Esophagus muscularis mucosa (tissue), 4 donors: ENCODE data around the gene VWC2L. TPM values are rescaled to one million over a fixed set of nuclear protein-coding genes. Genes with fewer than 3 reads are reported as not detected.

Source experiments
- DNase-seq: peaks from one replicate; pipeline ENCODE4 v3.0.0-alpha.2; 2017; ENCODE audit errors: extremely low spot score
- H3K27ac ChIP-seq, 4 donors: fragments of 200-600 bp; sonication (generic); replicated peaks in 1 of 4; 1 replicate in 3 of 4; 2 replicates in 1 of 4; pipeline ENCODE4 v1.5.1; 2016 to 2019; ENCODE audit warnings: mild to moderate bottlenecking in 1 of 4
- H3K27me3 ChIP-seq, 4 donors: fragments of 200-600 bp; sonication (generic); one replicate each; pipeline versions ENCODE4 v1.5.1 to v1.6.0; 2016 to 2019
- H3K36me3 ChIP-seq, 4 donors: fragments of 200-600 bp; sonication (generic); one replicate each; pipeline ENCODE4 v1.5.1; 2016 to 2019
- H3K4me1 ChIP-seq, 4 donors: fragments of 200-600 bp; sonication (generic); one replicate each; pipeline ENCODE4 v1.5.1; 2016 to 2019
- H3K4me3 ChIP-seq, 4 donors: fragments of 200-600 bp; sonication (generic); 1 replicate in 2 of 4; 2 replicates in 2 of 4; pipeline ENCODE4 v1.5.1; 2016 to 2019; ENCODE audit warnings: mild to moderate bottlenecking in 4 of 4, moderate library complexity in 1 of 4
- H3K9me3 ChIP-seq, 4 donors: fragments of 200-600 bp; sonication (generic); 1 replicate in 3 of 4; 2 replicates in 1 of 4; pipeline ENCODE4 v1.5.1; 2016 to 2019
- EP300 ChIP-seq: sonication (generic); formaldehyde crosslinking; IDR thresholded peaks from one replicate; pipeline ENCODE4 v1.6.1; 2017; ENCODE audit warnings: antibody characterized with exemption
- POLR2A ChIP-seq: fragments of 450-650 bp; IDR thresholded peaks from one replicate; pipeline ENCODE4 v1.6.1; 2017; ENCODE audit warnings: antibody characterized with exemption, moderate library complexity, mild to moderate bottlenecking, low read depth
- POLR2AphosphoS5 ChIP-seq, 2 donors: sonication (generic); formaldehyde crosslinking; IDR thresholded peaks; one replicate each; pipeline ENCODE4 v1.6.1; 2017; ENCODE audit warnings: antibody characterized with exemption in 2 of 2
- WGBS: methylation state at CpG from one replicate; pipeline ENCODE4 v1.1.5; 2018; 5-methylcytosine and 5-hydroxymethylcytosine counted together
- intact Hi-C: fragments of 100-400 bp; cut with DNase I; formaldehyde crosslinking; loops from one replicate; pipeline ENCODE4 v1.15.1; 2023
- total RNA-seq, 4 donors: library from RNA; depleted of rRNA; stranded (reverse); fragments of >200 nt; gene quantifications; one replicate each; pipeline versions ENCODE4 v1.1.0 to v1.2.1, GENCODE V29; 2016
- TF ChIP-seq, protein P1 (sequence below), 3 experiments: fragments of 200-600 bp in 2 of 3; fragments of 450-650 bp in 1 of 3; sonication (generic) in 2 of 3; IDR thresholded peaks; one replicate each; pipeline ENCODE4 v1.5.1; 2017 to 2019; ENCODE audit warnings: antibody characterized with exemption in 3 of 3, mild to moderate bottlenecking in 2 of 3, moderate library complexity in 1 of 3

VWC2L gene
- total RNA-seq, 4 donors from 2014 or later, result 0.11 TPM; not detected in 3

DNA sequence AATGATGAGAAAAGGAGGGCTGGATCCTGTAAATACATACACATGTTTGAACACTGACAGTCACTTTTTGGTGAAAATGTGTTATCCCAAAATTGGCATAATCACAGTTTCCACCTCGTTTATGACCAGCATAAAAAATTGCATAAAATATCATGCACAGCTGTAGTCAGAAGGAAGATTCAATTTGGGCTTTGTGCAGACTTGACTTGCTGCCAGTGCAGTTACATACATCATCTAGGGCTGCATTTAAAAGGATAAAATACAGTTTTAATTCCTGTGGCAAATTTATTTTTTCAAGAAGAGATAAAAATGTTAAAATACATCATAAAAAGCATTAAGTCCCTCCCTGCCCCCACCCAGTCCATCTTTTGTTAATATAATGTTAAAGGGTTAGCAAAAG is 103.8 kb downstream of the VWC2L start:
- Histone ChIP-seq H3K4me1 (no peaks in the 10 kb centered on the region), H3K9me3 (no peaks in the 10 kb centered on the region), H3K36me3 (no peaks in the 10 kb centered on the region), H3K27ac (no peak overlapping the region), H3K27me3 (no peaks in the 10 kb centered on the region), H3K4me3 (no peak overlapping the region)
- 33% methylated on average over 1 of the region's 1 CpG for WGBS
- DNase-seq, result no peak
- TF ChIP-seq POLR2AphosphoS5 (IDR thresholded peaks at IDR 0.05) (no peak), POLR2A (no peak), EP300 (no peak)
- TF ChIP-seq, protein P1, sequence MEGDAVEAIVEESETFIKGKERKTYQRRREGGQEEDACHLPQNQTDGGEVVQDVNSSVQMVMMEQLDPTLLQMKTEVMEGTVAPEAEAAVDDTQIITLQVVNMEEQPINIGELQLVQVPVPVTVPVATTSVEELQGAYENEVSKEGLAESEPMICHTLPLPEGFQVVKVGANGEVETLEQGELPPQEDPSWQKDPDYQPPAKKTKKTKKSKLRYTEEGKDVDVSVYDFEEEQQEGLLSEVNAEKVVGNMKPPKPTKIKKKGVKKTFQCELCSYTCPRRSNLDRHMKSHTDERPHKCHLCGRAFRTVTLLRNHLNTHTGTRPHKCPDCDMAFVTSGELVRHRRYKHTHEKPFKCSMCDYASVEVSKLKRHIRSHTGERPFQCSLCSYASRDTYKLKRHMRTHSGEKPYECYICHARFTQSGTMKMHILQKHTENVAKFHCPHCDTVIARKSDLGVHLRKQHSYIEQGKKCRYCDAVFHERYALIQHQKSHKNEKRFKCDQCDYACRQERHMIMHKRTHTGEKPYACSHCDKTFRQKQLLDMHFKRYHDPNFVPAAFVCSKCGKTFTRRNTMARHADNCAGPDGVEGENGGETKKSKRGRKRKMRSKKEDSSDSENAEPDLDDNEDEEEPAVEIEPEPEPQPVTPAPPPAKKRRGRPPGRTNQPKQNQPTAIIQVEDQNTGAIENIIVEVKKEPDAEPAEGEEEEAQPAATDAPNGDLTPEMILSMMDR (IDR thresholded peaks at IDR 0.05), result no peak
- intact Hi-C loops, result no loop called here

DNA sequence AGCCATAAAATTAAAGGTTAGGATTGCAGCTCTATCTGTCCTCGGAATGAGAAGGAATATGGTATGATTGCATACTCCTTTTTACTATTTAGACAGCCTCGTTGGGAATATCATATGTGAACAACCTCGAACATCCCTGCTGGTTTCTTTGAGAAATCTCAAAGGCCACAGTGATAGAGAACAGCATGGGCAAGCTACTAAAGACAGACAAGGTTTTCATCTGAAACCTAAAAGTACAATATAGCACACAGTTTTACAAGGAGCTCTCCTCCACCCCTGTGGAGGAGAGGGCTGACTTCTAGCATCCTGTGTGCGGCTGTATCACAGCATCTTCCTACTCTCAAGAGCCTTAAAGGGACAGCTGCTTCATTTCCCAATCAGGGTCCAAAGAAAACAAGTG is 104.3 kb downstream of the VWC2L start:
- Histone ChIP-seq H3K9me3 (no peaks in the 10 kb centered on the region), H3K27me3 (no peaks in the 10 kb centered on the region), H3K27ac (no peak overlapping the region), H3K36me3 (no peaks in the 10 kb centered on the region), H3K4me1 (no peaks in the 10 kb centered on the region), H3K4me3 (no peak overlapping the region)
- DNase-seq, result no peak
- WGBS, result 32% methylated on average over 4 of the region's 4 CpGs
- intact Hi-C loops, result no loop called here
- TF ChIP-seq, protein P1 (IDR thresholded peaks at IDR 0.05), result no peak
- TF ChIP-seq EP300 (no peak), POLR2A (no peak)

DNA sequence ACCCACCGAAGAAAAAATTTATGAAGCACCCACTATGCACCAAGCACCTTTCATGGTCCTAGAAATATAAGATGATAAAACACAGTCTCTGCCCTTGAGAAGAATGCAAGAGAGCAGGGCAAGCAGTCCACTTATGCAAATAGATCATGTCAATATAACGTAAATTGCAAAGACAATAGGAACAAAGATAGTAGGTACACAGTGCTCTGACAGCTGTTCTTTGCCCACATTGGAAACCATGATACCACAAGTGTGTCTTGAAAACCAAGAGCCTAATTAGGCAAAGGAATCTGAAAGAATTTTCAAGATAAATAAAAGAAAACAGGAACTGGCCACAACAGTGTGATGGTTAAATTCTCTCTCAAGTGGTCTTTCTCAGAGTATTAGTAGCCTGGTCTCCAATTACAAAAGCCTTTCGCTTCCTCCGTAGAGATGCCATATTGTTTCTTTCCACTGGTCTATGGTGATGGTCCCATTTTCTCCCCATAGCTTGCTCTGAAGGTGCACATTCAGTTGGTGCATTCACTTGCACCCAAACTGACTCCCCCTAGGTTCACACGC is 108.5 kb downstream of the VWC2L start:
- no peak overlapping the region for H3K4me3 ChIP-seq
- 89% methylated on average over 5 of the region's 5 CpGs for WGBS
- no peaks in the 10 kb centered on the region for H3K27me3 ChIP-seq
- no peak overlapping the region for H3K27ac ChIP-seq
- no peaks in the 10 kb centered on the region for H3K9me3 ChIP-seq
- no peaks in the 10 kb centered on the region for H3K4me1 ChIP-seq
- H3K36me3 ChIP-seq, result no peaks in the 10 kb centered on the region
- no peak for DNase-seq
- intact Hi-C loops, result no loop called here
- TF ChIP-seq EP300 (no peak), POLR2A (no peak), POLR2AphosphoS5 (IDR thresholded peaks at IDR 0.05) (no peak)
- TF ChIP-seq, protein P1 (IDR thresholded peaks at IDR 0.05), result no peak

DNA sequence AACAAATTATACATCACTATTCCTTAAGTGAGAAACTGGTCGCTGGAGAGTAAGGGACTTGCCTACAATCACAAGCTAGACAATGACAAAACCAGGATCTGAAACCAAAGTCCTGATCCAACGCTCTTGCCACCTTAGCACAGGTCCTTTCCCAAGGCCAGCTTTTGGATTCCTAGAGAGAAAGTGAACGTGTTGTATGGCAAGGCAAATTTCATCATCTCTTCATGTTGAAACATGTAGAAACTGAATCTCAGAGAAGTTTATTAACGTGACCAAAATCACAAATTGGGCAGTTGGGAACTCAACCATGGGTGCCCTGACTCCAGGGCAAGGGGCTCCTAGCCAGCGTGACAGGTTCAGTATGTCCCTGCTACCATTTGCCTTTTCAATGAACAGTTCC is 118.2 kb downstream of the VWC2L start:
- intact Hi-C loops, result no loop called here
- no peak for DNase-seq
- no peak overlapping the region for H3K4me3 ChIP-seq
- no peak overlapping the region for H3K27ac ChIP-seq
- H3K9me3 ChIP-seq, result no peaks in the 10 kb centered on the region
- no peaks in the 10 kb centered on the region for H3K36me3 ChIP-seq
- H3K27me3 ChIP-seq, result no peaks in the 10 kb centered on the region
- H3K4me1 ChIP-seq, result no peaks in the 10 kb centered on the region
- 81% methylated on average over 5 of the region's 5 CpGs for WGBS
- TF ChIP-seq EP300, result no peak

DNA sequence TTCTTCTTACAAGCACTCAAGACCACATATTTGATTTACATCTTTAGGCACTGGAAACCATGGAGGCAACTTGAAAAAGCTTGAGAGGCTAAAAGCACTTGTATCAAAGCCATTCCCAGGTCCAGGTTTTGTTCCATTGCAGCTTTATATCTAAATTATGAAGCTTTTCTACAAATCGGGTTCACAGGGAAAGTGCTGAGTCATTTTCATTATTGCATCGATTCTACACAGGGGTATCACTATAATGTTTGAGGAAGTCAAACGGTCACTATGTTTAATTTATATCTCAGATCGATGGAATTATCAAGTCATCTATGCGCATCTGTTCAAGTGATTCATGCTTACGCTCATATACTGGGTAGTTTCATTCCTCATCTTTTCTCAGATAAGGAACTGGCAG is 118.7 kb downstream of the VWC2L start:
- Histone ChIP-seq H3K4me1 (no peaks in the 10 kb centered on the region), H3K9me3 (no peaks in the 10 kb centered on the region), H3K27me3 (no peaks in the 10 kb centered on the region), H3K27ac (no peak overlapping the region), H3K36me3 (no peaks in the 10 kb centered on the region), H3K4me3 (no peak overlapping the region)
- WGBS, result 73% methylated on average over 6 of the region's 6 CpGs
- TF ChIP-seq POLR2A (no peak), EP300 (no peak), POLR2AphosphoS5 (IDR thresholded peaks at IDR 0.05) (no peak)
- TF ChIP-seq, protein P1 (IDR thresholded peaks at IDR 0.05), result no peak
- DNase-seq, result no peak
- intact Hi-C loops, result no loop called here
